HEK293 (cell line): ENCODE results near the gene PDE4D.

Experiments
- CTCF ChIA-PET: fragments of 350-600 bp; formaldehyde crosslinking; extraction: SDS; loops from one replicate; lab custom pipeline; 2021; ENCODE audit warnings: antibody characterized with exemption; lab: Yijun Ruan, JAX
- POLR2A ChIA-PET: fragments of 300-600 bp; formaldehyde crosslinking; extraction: SDS; loops from one replicate; lab custom pipeline; 2020; ENCODE audit warnings: antibody characterized with exemption, inconsistent platforms; lab: Yijun Ruan, JAX
- H3K27ac ChIP-seq: fragments of 200-500 bp; sonication (Bioruptor generic); 2 replicates; pipeline ENCODE4 v1.5.1; 2014; ENCODE audit warnings: low read depth, low read length, control low read depth, inconsistent platforms; ENCODE audit errors: extremely low read depth
- H3K36me3 ChIP-seq, 2 experiments: fragments of 200-500 bp in 1 of 2; sonication (Bioruptor generic) in 1 of 2; 1 replicate in 1 of 2; 2 replicates in 1 of 2; pipeline ENCODE4 v1.5.1; 2014 to 2017; ENCODE audit warnings: inconsistent platforms in 2 of 2, low read length in 2 of 2; ENCODE audit not compliant: control insufficient read depth in 2 of 2, insufficient read depth in 1 of 2
- H3K4me1 ChIP-seq: fragments of 200-500 bp; sonication (Bioruptor generic); 2 replicates; pipeline ENCODE4 v1.5.1; 2014; ENCODE audit warnings: mild to moderate bottlenecking, low read length, inconsistent platforms; ENCODE audit not compliant: control insufficient read depth, insufficient read depth
- H3K4me3 ChIP-seq: 2 replicates; pipeline ENCODE4 v1.5.1; 2011; ENCODE audit warnings: low read depth, mild to moderate bottlenecking, control low read depth, low read length, moderate library complexity
- H3K9me3 ChIP-seq: fragments of 200-500 bp; sonication (Bioruptor generic); 2 replicates; pipeline ENCODE4 v1.5.1; 2014; ENCODE audit warnings: low read depth, low read length, inconsistent platforms; ENCODE audit not compliant: control insufficient read depth, insufficient read depth
- BCL6B ChIP-seq: fragments of 450-650 bp; formaldehyde crosslinking; IDR thresholded peaks from 2 replicates; pipeline ENCODE4 v1.5.1; 2017; ENCODE audit warnings: missing biosample characterization, missing genetic modification characterization
- ELK4 ChIP-seq: IDR thresholded peaks from 2 replicates; pipeline ENCODE4 v1.6.1; 2011; ENCODE audit warnings: mild to moderate bottlenecking, low read depth, low read length, borderline replicate concordance
- FEZF1 ChIP-seq: fragments of 450-650 bp; formaldehyde crosslinking; IDR thresholded peaks from 2 replicates; pipeline ENCODE4 v1.5.1; 2016; ENCODE audit warnings: missing biosample characterization, missing genetic modification characterization
- IKZF3 ChIP-seq: fragments of 450-650 bp; IDR thresholded peaks from 2 replicates; pipeline ENCODE4 v1.5.0; 2018; ENCODE audit warnings: missing biosample characterization, mild to moderate bottlenecking, missing genetic modification characterization, moderate library complexity
- MYNN ChIP-seq: fragments of 450-650 bp; formaldehyde crosslinking; IDR thresholded peaks from 2 replicates; pipeline ENCODE4 v1.5.1; 2016; ENCODE audit warnings: missing biosample characterization, missing genetic modification characterization, borderline replicate concordance
- OSR2 ChIP-seq: fragments of 450-650 bp; formaldehyde crosslinking; IDR thresholded peaks from 2 replicates; pipeline ENCODE4 v1.5.1; 2016; ENCODE audit warnings: missing biosample characterization, missing genetic modification characterization
- PRDM6 ChIP-seq: fragments of 450-650 bp; formaldehyde crosslinking; IDR thresholded peaks from 2 replicates; pipeline ENCODE4 v1.5.1; 2017; ENCODE audit warnings: missing biosample characterization, missing genetic modification characterization
- SETDB1 ChIP-seq: IDR thresholded peaks from one replicate; pipeline ENCODE4 v1.6.1; 2017; ENCODE audit warnings: mild to moderate bottlenecking, low read length, moderate library complexity, mixed read lengths; ENCODE audit not compliant: insufficient read length
- TCF7L2 ChIP-seq: IDR thresholded peaks from 2 replicates; pipeline ENCODE4 v1.6.1; 2011; ENCODE audit warnings: low read depth, mild to moderate bottlenecking, inconsistent platforms, low read length, moderate library complexity, borderline replicate concordance
- TRIM28 ChIP-seq: IDR thresholded peaks from 2 replicates; pipeline ENCODE4 v1.6.1; 2011; ENCODE audit warnings: low read length, control low read depth, borderline replicate concordance
- ZBTB20 ChIP-seq: fragments of 450-650 bp; formaldehyde crosslinking; IDR thresholded peaks from 2 replicates; pipeline ENCODE4 v1.5.1; 2016; ENCODE audit warnings: missing biosample characterization, missing genetic modification characterization
- ZNF2 ChIP-seq: fragments of 450-650 bp; formaldehyde crosslinking; IDR thresholded peaks from 2 replicates; pipeline ENCODE4 v1.5.1; 2016; ENCODE audit warnings: missing biosample characterization, missing genetic modification characterization
- ZNF24 ChIP-seq: fragments of 450-650 bp; formaldehyde crosslinking; IDR thresholded peaks from 2 replicates; pipeline ENCODE4 v1.5.1; 2016; ENCODE audit warnings: missing biosample characterization, missing genetic modification characterization
- ZNF335 ChIP-seq: fragments of 450-650 bp; formaldehyde crosslinking; conservative IDR thresholded peaks from 2 replicates; pipeline ENCODE4 v1.5.1; 2016; ENCODE audit warnings: missing biosample characterization, missing genetic modification characterization
- ZNF366 ChIP-seq: fragments of 450-650 bp; formaldehyde crosslinking; conservative IDR thresholded peaks from 2 replicates; pipeline ENCODE4 v1.5.1; 2016; ENCODE audit warnings: missing biosample characterization, missing genetic modification characterization
- ZNF449 ChIP-seq: fragments of 450-650 bp; formaldehyde crosslinking; IDR thresholded peaks from 2 replicates; pipeline ENCODE4 v1.5.1; 2017; ENCODE audit warnings: missing biosample characterization, mild to moderate bottlenecking, missing genetic modification characterization, moderate library complexity
- ZNF501 ChIP-seq: fragments of 450-650 bp; formaldehyde crosslinking; IDR thresholded peaks from 2 replicates; pipeline ENCODE4 v1.5.1; 2016; ENCODE audit warnings: missing biosample characterization, missing genetic modification characterization
- ZNF629 ChIP-seq: fragments of 450-650 bp; formaldehyde crosslinking; IDR thresholded peaks from 2 replicates; pipeline ENCODE4 v1.5.1; 2017; ENCODE audit warnings: missing biosample characterization, missing genetic modification characterization
- ZNF692 ChIP-seq: fragments of 450-650 bp; formaldehyde crosslinking; IDR thresholded peaks from 2 replicates; pipeline ENCODE4 v1.5.1; 2016; ENCODE audit warnings: missing biosample characterization, missing genetic modification characterization
- ZNF843 ChIP-seq: fragments of 450-650 bp; formaldehyde crosslinking; IDR thresholded peaks from 2 replicates; pipeline ENCODE4 v1.5.1; 2016; ENCODE audit warnings: missing biosample characterization, missing genetic modification characterization
- ZXDB ChIP-seq: fragments of 450-650 bp; formaldehyde crosslinking; IDR thresholded peaks from 2 replicates; pipeline ENCODE4 v1.5.1; 2016; ENCODE audit warnings: missing biosample characterization, missing genetic modification characterization

PDE4D gene

GRCh38 chr5:59583151-59583809 lies 310.2 kb downstream of the PDE4D start:
- Histone ChIP-seq H3K4me3 (no peak overlapping the region), H3K4me1 (peaks cover 25% of the 10 kb centered on the region), H3K27ac (peak overlapping the region; percentile 64), H3K36me3 (no peaks in the 10 kb centered on the region), H3K9me3 (no peaks in the 10 kb centered on the region)
- ChIA-PET POLR2A (no interaction called here), CTCF (interaction anchor here (0.6 to 1.8 kb wide), 4 partner anchors 77 to 218 kb away, joined by 3 to 9 read pairs (median 4); no protein-coding TSS in a partner anchor)
- TF ChIP-seq TRIM28 (0 out of 2 replicates have a peak, but pooled peaks have one; percentile 40), ZNF629 (tag by site-specific recombination) (0 out of 2 replicates have a peak, but pooled peaks have one; percentile 22), SETDB1 (no peak), PRDM6 (tag by site-specific recombination) (peak; percentile 78), BCL6B (tag by site-specific recombination) (peak; percentile 98), ZNF501 (tag by site-specific recombination) (no peak), IKZF3 (tag by site-specific recombination) (peak; percentile 36; the same call in 1 of the 2 replicates), ZXDB (tag by site-specific recombination) (peak; percentile 69; the same call in 1 of the 2 replicates), ZNF2 (0 out of 2 replicates have a peak, but pooled peaks have one; percentile 28), ZNF366 (tag by site-specific recombination) (peak; percentile 50; the same call in 1 of the 2 replicates), TCF7L2 (peak; percentile 7; the same call in 1 of the 2 replicates), ZNF335 (tag by site-specific recombination) (peak; percentile 82), ZNF24 (tag by site-specific recombination) (no peak), OSR2 (peak; percentile 59), ZNF449 (tag by site-specific recombination) (peak; percentile 12; the same call in 1 of the 2 replicates), ZNF692 (0 out of 2 replicates have a peak, but pooled peaks have one; percentile 10), MYNN (tag by site-specific recombination) (no peak), FEZF1 (peak; percentile 61), ELK4 (no peak), ZBTB20 (tag by site-specific recombination) (peak; percentile 26; the same call in 1 of the 2 replicates), ZNF843 (tag by site-specific recombination) (peak; percentile 51)
